WI38 (cell line): ENCODE results near the gene HMX2.
"Not testable (repeated sequence)": the region's sequence is repeated elsewhere in the genome, so short reads cannot be mapped to it uniquely, and the experiment has no call there.

Experiments used
- H3K4me3 ChIP-seq: 2 replicates; pipeline ENCODE4 v1.5.1; 2011; ENCODE audit warnings: low read depth, mild to moderate bottlenecking, control low read depth, low read length
- CTCF ChIP-seq: IDR thresholded peaks from 2 replicates; pipeline ENCODE4 v1.5.1; 2012; ENCODE audit warnings: low read depth, mild to moderate bottlenecking, control low read depth, low read length

Gene HMX2

GRCh38 chr10:123165445-123166072 is 17.6 kb downstream of the HMX2 start:
- no peak for TF ChIP-seq CTCF
- no peak overlapping the region for H3K4me3 ChIP-seq

GRCh38 chr10:123166618-123167017 is 18.7 kb downstream of the HMX2 start:
- TF ChIP-seq CTCF = no peak

GRCh38 chr10:123170961-123171360 is 23.0 kb downstream of the HMX2 start:
- H3K4me3 ChIP-seq = no peak overlapping the region
- TF ChIP-seq CTCF = no peak

More at GRCh38 chr10:123166618-123167017, 18.7 kb downstream of the HMX2 start:
- H3K4me3 ChIP-seq = no peak overlapping the region

GRCh38 chr10:123171616-123172015 is 23.7 kb downstream of the HMX2 start:
- not testable (repeated sequence) for H3K4me3 ChIP-seq

- no peak for TF ChIP-seq CTCF
- no peak overlapping the region for H3K4me3 ChIP-seq
These were observed 27.8 kb downstream of the HMX2 start for GRCh38 chr10:123175389-123176387.

- H3K4me3 ChIP-seq = not testable (repeated sequence)
These were observed 30.5 kb downstream of the HMX2 start for GRCh38 chr10:123178390-123178789.

- TF ChIP-seq CTCF = no peak
- no peak overlapping the region for H3K4me3 ChIP-seq
These were observed 32.5 kb downstream of the HMX2 start for GRCh38 chr10:123180101-123181090.
